Erythroblast (primary cell): ENCODE measurements around the gene MDFIC2.
"Not testable (repeated sequence)": the region's sequence is repeated elsewhere in the genome, so short reads cannot be mapped to it uniquely, and the experiment has no call there.

ENCODE experiments used
- DNase-seq, 2 experiments: peaks; one replicate each; lab custom pipeline; 2025; lab: John Stamatoyannopoulos, UW
- GATA1 ChIP-seq: IDR thresholded peaks from 2 replicates; pipeline ENCODE4 v1.6.1; 2011; ENCODE audit warnings: low read depth, mild to moderate bottlenecking, control low read depth, low read length, moderate library complexity
- POLR2A ChIP-seq: IDR thresholded peaks from 2 replicates; pipeline ENCODE4 v1.6.1; 2011; ENCODE audit warnings: mild to moderate bottlenecking, low read length

The MDFIC2 gene

GRCh38 chr3:70312336-70312735, at the start of gene MDFIC2:
TSS of gene MDFIC2 (minus strand) at chr3:70312638. CDS start at chr3:70311973, 665 bp downstream.
- no peak for DNase-seq
- no peak for TF ChIP-seq GATA1
- TF ChIP-seq POLR2A: no peak

- TF ChIP-seq POLR2A: no peak
- TF ChIP-seq GATA1: no peak
- peak in 1 of 2 experiments; percentile 3 for DNase-seq
Observed at GRCh38 chr3:70360979-70361760, 48.7 kb upstream of the MDFIC2 start.

GRCh38 chr3:70359711-70360110, 47.3 kb upstream of the MDFIC2 start:
- DNase-seq: no peak
- TF ChIP-seq POLR2A: no peak
- no peak for TF ChIP-seq GATA1

GRCh38 chr3:70358978-70359580, 46.6 kb upstream of the MDFIC2 start:
- DNase-seq: peak; percentile 1 to 36
- TF ChIP-seq POLR2A: no peak
- TF ChIP-seq GATA1: no peak

- TF ChIP-seq GATA1 (no peak), POLR2A (no peak)
- DNase-seq: no peak
Observed at GRCh38 chr3:70352215-70352614, 39.8 kb upstream of the MDFIC2 start.

GRCh38 chr3:70342149-70342548, 29.7 kb upstream of the MDFIC2 start:
- no peak for DNase-seq
- TF ChIP-seq POLR2A (no peak), GATA1 (no peak)

GRCh38 chr3:70336885-70337284, 24.4 kb upstream of the MDFIC2 start:
- not testable (repeated sequence) for DNase-seq

- no peak for DNase-seq
- no peak for TF ChIP-seq POLR2A
- TF ChIP-seq GATA1: no peak
Observed at GRCh38 chr3:70333080-70333479, 20.6 kb upstream of the MDFIC2 start.

- TF ChIP-seq GATA1 (no peak), POLR2A (no peak)
- no peak for DNase-seq
Observed at GRCh38 chr3:70315021-70315420, 2.6 kb upstream of the MDFIC2 start.

- no peak for DNase-seq
- no peak for TF ChIP-seq GATA1
- TF ChIP-seq POLR2A: no peak
Observed at GRCh38 chr3:70310809-70311208, 1.6 kb downstream of the MDFIC2 start.

GRCh38 chr3:70309591-70309990, 2.8 kb downstream of the MDFIC2 start:
- TF ChIP-seq POLR2A: no peak
- no peak for TF ChIP-seq GATA1
- DNase-seq: no peak

GRCh38 chr3:70308760-70309159, 3.7 kb downstream of the MDFIC2 start:
- DNase-seq: no peak
- TF ChIP-seq GATA1: no peak
- no peak for TF ChIP-seq POLR2A

- DNase-seq: no peak
- TF ChIP-seq POLR2A: no peak
- no peak for TF ChIP-seq GATA1
Observed at GRCh38 chr3:70306736-70307135, 5.7 kb downstream of the MDFIC2 start.

- DNase-seq: no peak
- TF ChIP-seq GATA1 (no peak), POLR2A (no peak)
Observed at GRCh38 chr3:70298385-70298784, 14.1 kb downstream of the MDFIC2 start.
